GM19328 (cell line): ENCODE data around the gene DNM3.

Source experiments
- ATAC-seq: cut with Tn5 transposase; IDR thresholded peaks from one replicate; pipeline ENCODE4 v1.9.1; 2021; ENCODE audit warnings: mild to moderate bottlenecking, moderate library complexity; ENCODE audit not compliant: unreplicated experiment

The DNM3 gene

GRCh38 chr1:172266528-172267174, 425.4 kb downstream of the DNM3 start:
- no peak for ATAC-seq

- ATAC-seq, result no peak
Measured at GRCh38 chr1:172268237-172268636, 426.9 kb downstream of the DNM3 start.

- ATAC-seq, result no peak
Measured at GRCh38 chr1:172269084-172269483, 427.8 kb downstream of the DNM3 start.

GRCh38 chr1:172269644-172270043, 428.3 kb downstream of the DNM3 start:
- ATAC-seq, result no peak

GRCh38 chr1:172270605-172271004, 429.3 kb downstream of the DNM3 start:
- no peak for ATAC-seq

GRCh38 chr1:172272087-172272486, 430.8 kb downstream of the DNM3 start:
- no peak for ATAC-seq

GRCh38 chr1:172273647-172274396, 432.5 kb downstream of the DNM3 start:
- ATAC-seq, result no peak

- no peak for ATAC-seq
Measured at GRCh38 chr1:172275478-172275877, 434.2 kb downstream of the DNM3 start.

GRCh38 chr1:172276120-172276818, 435.0 kb downstream of the DNM3 start:
- ATAC-seq, result no peak

- ATAC-seq, result no peak
Measured at GRCh38 chr1:172277275-172277674, 436.0 kb downstream of the DNM3 start.

- ATAC-seq, result no peak
Measured at GRCh38 chr1:172277989-172278388, 436.7 kb downstream of the DNM3 start.

- no peak for ATAC-seq
Measured at GRCh38 chr1:172278478-172278877, 437.2 kb downstream of the DNM3 start.

GRCh38 chr1:172279939-172280636, 438.8 kb downstream of the DNM3 start:
- no peak for ATAC-seq

GRCh38 chr1:172283766-172284165, 442.5 kb downstream of the DNM3 start:
- no peak for ATAC-seq

GRCh38 chr1:172286629-172287076, 445.4 kb downstream of the DNM3 start:
- no peak for ATAC-seq

GRCh38 chr1:172287208-172287607, 445.9 kb downstream of the DNM3 start:
- ATAC-seq, result no peak

GRCh38 chr1:172288581-172288980, 447.3 kb downstream of the DNM3 start:
- ATAC-seq, result no peak

- no peak for ATAC-seq
Measured at GRCh38 chr1:172289448-172289847, 448.1 kb downstream of the DNM3 start.

- no peak for ATAC-seq
Measured at GRCh38 chr1:172292840-172293239, 451.5 kb downstream of the DNM3 start.

GRCh38 chr1:172293429-172293828, 452.1 kb downstream of the DNM3 start:
- ATAC-seq, result no peak

GRCh38 chr1:172298141-172298540, 456.8 kb downstream of the DNM3 start:
- ATAC-seq, result no peak
